K562 (cell line): ENCODE measurements around the gene PPIC. TPM values are rescaled to one million over a fixed set of nuclear protein-coding genes. Genes with fewer than 3 reads are reported as not detected.
A peak's percentile ranks its signal among the peaks of the same experiment; 100 is the strongest.

ENCODE experiments used
- ATAC-seq: fragments of 200-7000 bp; cut with Tn5 transposase; 3 replicates; pipeline ENCODE4 v1.9.1; 2020; ENCODE audit warnings: moderate library complexity
- BruUV-seq: library from RNA; stranded (reverse); fragments of 400-500 nt; replicated peaks from 2 replicates; lab custom pipeline; 2021; lab: Mats Ljungman, UMichigan
- CTCF ChIA-PET: fragments of 300-600 bp; formaldehyde crosslinking; extraction: SDS; loops from one replicate; lab custom pipeline; 2021; ENCODE audit warnings: low intra/inter-chr PET ratio; lab: Yijun Ruan, JAX
- POLR2A ChIA-PET: fragments of 300-600, 350-650 bp; sonication (Branson Sonifier 250); formaldehyde crosslinking; extraction: SDS; loops from one replicate; lab custom pipeline; 2021; ENCODE audit warnings: antibody characterized with exemption, inconsistent platforms; lab: Yijun Ruan, JAX
- DNase-seq, 4 experiments: peaks; one replicate each; pipeline versions ENCODE4 v3.0.0 to v3.0.0-alpha.2; 2011 to 2018; ENCODE audit warnings: low spot score in 3 of 4, mixed read lengths in 3 of 4; ENCODE audit errors: extremely low read depth in 1 of 4
- FAIRE-seq: peaks from 2 replicates; lab custom pipeline; 2011; peaks lifted over from hg19 to GRCh38; lab: Jason Lieb, UNC
- H2AFZ ChIP-seq: 2 replicates; pipeline ENCODE4 v1.6.0; 2011; ENCODE audit warnings: low read depth, low read length, control low read depth, inconsistent platforms
- H3K27ac ChIP-seq: fragments of 200-600 bp; 3 replicates; pipeline ENCODE4 v1.8.0; 2011; ENCODE audit warnings: low read depth, mild to moderate bottlenecking, control low read depth, inconsistent platforms, low read length, moderate library complexity, mixed read lengths; ENCODE audit errors: extremely low read depth
- H3K27me3 ChIP-seq, 2 experiments: fragments of 300-600 bp in 1 of 2; 2 replicates in 1 of 2; 3 replicates in 1 of 2; pipeline versions ENCODE4 v1.6.0 to v1.8.0; 2011; ENCODE audit warnings: inconsistent platforms in 2 of 2, low read length in 2 of 2, mild to moderate bottlenecking in 1 of 2, mixed read lengths in 1 of 2, moderate library complexity in 1 of 2; ENCODE audit not compliant: control insufficient read depth in 2 of 2, insufficient read depth in 2 of 2
- H3K36me3 ChIP-seq: fragments of 300-600 bp; 3 replicates; pipeline ENCODE4 v1.8.0; 2011; ENCODE audit warnings: mild to moderate bottlenecking, low read length, inconsistent platforms; ENCODE audit not compliant: control insufficient read depth, insufficient read depth
- H3K4me1 ChIP-seq, 2 experiments: fragments of 200-600 bp in 1 of 2; replicated peaks in 1 of 2; 2 replicates in 1 of 2; 3 replicates in 1 of 2; pipeline versions ENCODE4 v1.5.1 to v1.8.0; 2011; ENCODE audit warnings: inconsistent platforms in 2 of 2, low read length in 2 of 2, mild to moderate bottlenecking in 1 of 2, mixed read lengths in 1 of 2, moderate library complexity in 1 of 2; ENCODE audit not compliant: control insufficient read depth in 2 of 2, insufficient read depth in 2 of 2
- H3K4me2 ChIP-seq: 2 replicates; pipeline ENCODE4 v1.6.1; 2011; ENCODE audit warnings: low read length, control low read depth, inconsistent platforms, mixed read lengths; ENCODE audit not compliant: insufficient read depth
- H3K4me3 ChIP-seq: fragments of 200-600 bp; sonication (generic), shearing (Covaris generic); 2 replicates; pipeline ENCODE4 v1.5.1; 2016; ENCODE audit warnings: control low read depth, inconsistent platforms
- H3K79me2 ChIP-seq: fragments of 200-600 bp; 3 replicates; pipeline ENCODE4 v1.8.0; 2011; ENCODE audit warnings: low read length, inconsistent platforms; ENCODE audit not compliant: control insufficient read depth, insufficient read depth
- H3K9ac ChIP-seq, 2 experiments: 2 replicates each; pipeline versions ENCODE4 v1.6.0 to v1.6.1; 2011; ENCODE audit warnings: low read depth in 2 of 2, low read length in 2 of 2, control low read depth in 1 of 2, inconsistent platforms in 1 of 2, mild to moderate bottlenecking in 1 of 2, mixed read lengths in 1 of 2; ENCODE audit not compliant: insufficient read depth in 1 of 2
- H3K9me1 ChIP-seq: one replicate; pipeline ENCODE4 v1.6.0; 2011; ENCODE audit warnings: inconsistent platforms, mild to moderate bottlenecking, low read length, moderate library complexity; ENCODE audit not compliant: control insufficient read depth, insufficient read depth
- H3K9me3 ChIP-seq: replicated peaks from 2 replicates; pipeline ENCODE4 v1.5.1; 2011; ENCODE audit warnings: low read depth, low read length, inconsistent platforms; ENCODE audit not compliant: control insufficient read depth, insufficient read depth
- H4K20me1 ChIP-seq: replicated peaks from 2 replicates; pipeline ENCODE4 v1.6.1; 2011; ENCODE audit warnings: low read length, inconsistent platforms, mixed read lengths; ENCODE audit not compliant: control insufficient read depth, insufficient read depth
- CTCF ChIP-seq, 3 experiments: IDR thresholded peaks in 2 of 3; conservative IDR thresholded peaks in 1 of 3; 2 replicates each; pipeline ENCODE4 v1.5.1; 2011 to 2012; ENCODE audit warnings: low read length in 3 of 3, mild to moderate bottlenecking in 3 of 3, control low read depth in 2 of 3, improper control_type of control experiment in 1 of 3, inconsistent platforms in 1 of 3, low read depth in 1 of 3, mixed read lengths in 1 of 3, moderate library complexity in 1 of 3; ENCODE audit not compliant: insufficient read depth in 2 of 3
- EGR1 ChIP-seq: fragments of 450-650 bp; conservative IDR thresholded peaks from 2 replicates; pipeline ENCODE4 v1.6.1; 2017; ENCODE audit warnings: mild to moderate bottlenecking
- GATAD2B ChIP-seq: fragments of 450-650 bp; IDR thresholded peaks from 2 replicates; pipeline ENCODE4 v1.6.1; 2017; ENCODE audit warnings: mild to moderate bottlenecking, borderline replicate concordance
- MED1 ChIP-seq: sonication (generic); formaldehyde crosslinking; IDR thresholded peaks from 2 replicates; pipeline ENCODE4 v1.8.1; 2023; ENCODE audit warnings: missing genetic modification reagents, borderline replicate concordance
- NFIX ChIP-seq: fragments of 250-450 bp; sonication (Bioruptor Pico); IDR thresholded peaks from 2 replicates; pipeline ENCODE4 v1.4.0; 2020; ENCODE audit warnings: low read depth, mild to moderate bottlenecking, moderate library complexity
- SP1 ChIP-seq: sonication (generic); formaldehyde crosslinking; IDR thresholded peaks from 2 replicates; pipeline ENCODE4 v1.8.1; 2022; ENCODE audit warnings: mild to moderate bottlenecking, missing genetic modification reagents
- TCF3 ChIP-seq: sonication (generic); formaldehyde crosslinking; IDR thresholded peaks from 2 replicates; pipeline ENCODE4 v1.4.0; 2020; ENCODE audit warnings: mild to moderate bottlenecking, missing genetic modification reagents
- TCF7L2 ChIP-seq: fragments of 150-350 bp; IDR thresholded peaks from 2 replicates; pipeline ENCODE4 v1.6.1; 2016; ENCODE audit warnings: low read depth, mild to moderate bottlenecking, low read length, moderate library complexity
- TFAP4 ChIP-seq: sonication (generic); formaldehyde crosslinking; IDR thresholded peaks from 2 replicates; pipeline ENCODE4 v1.8.0; 2022; ENCODE audit warnings: missing genetic modification reagents, mild to moderate bottlenecking, moderate library complexity, borderline replicate concordance
- ZNF354B ChIP-seq: fragments of 250-450 bp; sonication (Bioruptor Pico); IDR thresholded peaks from 2 replicates; pipeline ENCODE4 v1.4.0; 2020
- WGBS: fragments of 100-300 bp; shearing (Covaris generic); methylation state at CpG from one replicate; pipeline ENCODE4 v1.1.6; 2016; ENCODE audit warnings: low coverage, mixed read lengths; ENCODE audit not compliant: insufficient coverage; ENCODE audit errors: missing lambda C conversion rate; 5-methylcytosine and 5-hydroxymethylcytosine counted together
- in situ Hi-C: fragments of 300-500 bp; cut with MboI; formaldehyde crosslinking; loops from 4 replicates; pipeline ENCODE4 v1.15.0; 2018; ENCODE audit warnings: inconsistent platforms, mixed read lengths
- intact Hi-C: fragments of 100-400 bp; cut with micrococcal nuclease; formaldehyde crosslinking; loops from 2 replicates; pipeline ENCODE4 v1.14.2; 2022
- polyA plus RNA-seq, 8 experiments: library from polyadenylated mRNA; depleted of rRNA in 4 of 8; stranded (reverse) in 5 of 8; unstranded in 3 of 8; fragments of >200 nt; fragmentation: Nextera tagmentation in 2 of 8; fragmentation: Illumina TruSeq in 1 of 8; extraction: Ambion mirVana in 2 of 8; extraction: Trizol in 1 of 8; gene quantifications; 2 replicates each; pipeline versions ENCODE4 v1.2.1 to v1.2.3, GENCODE V29; 2011 to 2014; ENCODE audit warnings: inconsistent platforms in 1 of 8, missing spikeins in 1 of 8
- total RNA-seq, 7 experiments: library from RNA; depleted of rRNA in 6 of 7; stranded (reverse); fragments of >200 nt in 6 of 7; fragmentation: Illumina TruSeq in 2 of 7; extraction: Trizol in 2 of 7; gene quantifications; 2 replicates each; pipeline versions ENCODE4 v1.2.1 to v1.2.3, GENCODE V29; 2011 to 2021; ENCODE audit warnings: low replicate concordance in 1 of 7

PPIC gene
- total and polyA plus RNA-seq, 9 of the 15 experiments (the other 6 are each of a cell fraction or from before 2014, with no cell fraction given) = 1.3 to 4.5 (median 2.8) TPM

- H3K9ac ChIP-seq = no peak overlapping the region
- no peaks in the 10 kb centered on the region for H3K36me3 ChIP-seq
- no peak overlapping the region for H2AFZ ChIP-seq
- no peaks in the 10 kb centered on the region for H3K79me2 ChIP-seq
- H3K27ac ChIP-seq = no peak overlapping the region
- H4K20me1 ChIP-seq = no peaks in the 10 kb centered on the region
- DNase-seq = no peak
- no peaks in the 10 kb centered on the region for H3K4me1 ChIP-seq
- ChIA-PET CTCF (interaction anchor here (1.6 to 2.4 kb wide), 2 partner anchors 104 to 485 kb away, joined by 8 to 15 read pairs; no protein-coding TSS in a partner anchor), POLR2A (no interaction called here)
- no peak for FAIRE-seq
- H3K27me3 ChIP-seq = peaks cover 0 to 6% of the 10 kb centered on the region in 2 experiments; a peak in 1 of 5 replicates
- WGBS = 35% methylated on average over 1 of the region's 1 CpG
- H3K9me1 ChIP-seq = no peaks in the 10 kb centered on the region
- BruUV-seq = no TSS peak
- in situ Hi-C loops (no loop called here), intact Hi-C loops (loop anchor here (1.0 to 5.0 kb wide), 4 partner anchors 103 to 498 kb away; no protein-coding TSS in a partner anchor)
- TF ChIP-seq TCF3 (CRISPR knock-in tag) (no peak), TCF7L2 (no peak)
- no peak for ATAC-seq
- no peak overlapping the region for H3K4me3 ChIP-seq
- H3K4me2 ChIP-seq = no peak overlapping the region
- H3K9me3 ChIP-seq = no peaks in the 10 kb centered on the region
Observed at GRCh38 chr5:123000731-123001130, 35.8 kb downstream of the PPIC start.

- H3K27ac ChIP-seq = no peak overlapping the region
- WGBS = 7% methylated on average over 10 of the region's 10 CpGs
- no TSS peak for BruUV-seq
- H3K9me1 ChIP-seq = no peaks in the 10 kb centered on the region
- intact Hi-C loops (loop anchor here (1.0 to 5.0 kb wide), 4 partner anchors 103 to 498 kb away; no protein-coding TSS in a partner anchor), in situ Hi-C loops (no loop called here)
- peak; percentile 63 to 80 (median 73) for DNase-seq
- no peaks in the 10 kb centered on the region for H3K4me1 ChIP-seq
- H3K4me2 ChIP-seq = no peak overlapping the region
- no peaks in the 10 kb centered on the region for H3K9me3 ChIP-seq
- peak; percentile 93 for FAIRE-seq
- H3K79me2 ChIP-seq = no peaks in the 10 kb centered on the region
- no peak overlapping the region for H3K9ac ChIP-seq
- no peak overlapping the region for H3K4me3 ChIP-seq
- POLR2A ChIA-PET = no interaction called here
- peaks cover 0 to 6% of the 10 kb centered on the region in 2 experiments; a peak in 1 of 5 replicates for H3K27me3 ChIP-seq
- peak; percentile 95 for ATAC-seq
- CTCF ChIA-PET = interaction anchor here (1.6 to 2.4 kb wide), 2 partner anchors 103 to 484 kb away, joined by 8 to 15 read pairs; no protein-coding TSS in a partner anchor
- no peaks in the 10 kb centered on the region for H3K36me3 ChIP-seq
- no peaks in the 10 kb centered on the region for H4K20me1 ChIP-seq
- no peak overlapping the region for H2AFZ ChIP-seq
- no peak for TF ChIP-seq NFIX
- TF ChIP-seq MED1 (CRISPR knock-in tag) = no peak
- TF ChIP-seq EGR1 = peak; percentile 67
- no peak for TF ChIP-seq TFAP4
- TF ChIP-seq CTCF (IDR thresholded peaks at IDR 0.05 in 2 of 3, conservative IDR thresholded peaks at IDR 0.05 in 1 of 3; ENCODE audit: insufficient read depth in 2 of 3, low read depth in 1 of 3, low read length in 3 of 3) = peak; percentile 84 to 90 (median 86)
- TF ChIP-seq GATAD2B = no peak
- TF ChIP-seq SP1 = peak; percentile 75
- no peak for TF ChIP-seq ZNF354B (CRISPR knock-in tag)
Observed at GRCh38 chr5:122999947-123000563, 36.5 kb downstream of the PPIC start.
